Cardiac muscle cell (in vitro differentiated cells and primary cell): ENCODE data around the gene CHCHD3. TPM values are rescaled to one million over a fixed set of nuclear protein-coding genes. Genes with fewer than 3 reads are reported as not detected.

ENCODE experiments used
- DNase-seq, 2 donors: peaks; one replicate each; pipeline versions ENCODE4 v3.0.0 to v3.0.0-alpha.2; 2010 to 2017; ENCODE audit warnings: low read depth in 1 of 2, low spot score in 1 of 2
- H3K27ac ChIP-seq: fragments of 200-600 bp; sonication (generic); 2 replicates; pipeline ENCODE4 v1.5.1; 2016
- H3K27me3 ChIP-seq: fragments of 200-600 bp; sonication (generic); 2 replicates; pipeline ENCODE4 v1.6.0; 2016; ENCODE audit warnings: control low read depth
- H3K36me3 ChIP-seq: fragments of 200-600 bp; sonication (generic); 2 replicates; pipeline ENCODE4 v1.5.1; 2016; ENCODE audit warnings: control low read depth
- H3K4me1 ChIP-seq: fragments of 200-600 bp; sonication (generic); 2 replicates; pipeline ENCODE4 v1.8.1; 2017; ENCODE audit warnings: low read depth, mild to moderate bottlenecking, mixed run types
- H3K4me3 ChIP-seq: fragments of 200-600 bp; sonication (generic); 2 replicates; pipeline ENCODE4 v1.5.1; 2016; ENCODE audit warnings: mild to moderate bottlenecking
- H3K9me3 ChIP-seq: fragments of 200-600 bp; sonication (generic); 2 replicates; pipeline ENCODE4 v1.5.1; 2017; ENCODE audit warnings: low read depth, mild to moderate bottlenecking, control low read depth
- polyA plus RNA-seq: library from polyadenylated mRNA; unstranded; fragments of >200 nt; fragmentation: Nextera tagmentation; extraction: Ambion mirVana; gene quantifications from 2 replicates; pipeline ENCODE4 v1.2.1, GENCODE V29; 2016
- total RNA-seq: library from RNA; depleted of rRNA; stranded (reverse); fragments of >200 nt; gene quantifications from 2 replicates; pipeline ENCODE4 v1.2.3, GENCODE V29; 2016
- TF ChIP-seq, protein P1 (sequence below): IDR thresholded peaks from 2 replicates; pipeline ENCODE4 v1.5.1; 2012; ENCODE audit warnings: low read depth, mild to moderate bottlenecking, low read length

CHCHD3 gene
- total and polyA plus RNA-seq, 2 experiments from 2014 or later, result 95.1 to 127 TPM

DNA sequence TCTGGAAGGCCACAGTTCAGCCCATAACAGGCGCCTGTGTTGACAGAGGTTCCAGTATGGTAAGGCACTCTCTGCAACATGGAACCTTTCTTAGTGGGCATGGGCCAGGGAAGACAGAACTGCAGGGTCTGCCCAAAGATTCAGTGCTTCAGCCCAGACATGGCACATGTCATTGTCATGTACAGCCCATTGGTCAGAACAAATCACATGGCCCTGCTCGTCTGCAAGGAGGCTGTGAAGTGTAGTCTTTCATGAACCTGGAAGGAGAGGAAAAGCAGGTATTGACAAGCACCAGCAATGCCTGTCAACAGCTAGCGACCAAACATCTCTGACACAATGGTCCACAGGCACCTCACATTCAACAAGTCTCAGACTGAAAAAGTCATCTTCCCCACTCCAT lies 30.4 kb upstream of the CHCHD3 start:
- Histone ChIP-seq H3K4me1 (no peaks in the 10 kb centered on the region), H3K27me3 (no peaks in the 10 kb centered on the region), H3K9me3 (peaks cover 3% of the 10 kb centered on the region), H3K36me3 (no peaks in the 10 kb centered on the region), H3K27ac (no peak overlapping the region), H3K4me3 (no peak overlapping the region)
- no peak for DNase-seq
- TF ChIP-seq, protein P1, sequence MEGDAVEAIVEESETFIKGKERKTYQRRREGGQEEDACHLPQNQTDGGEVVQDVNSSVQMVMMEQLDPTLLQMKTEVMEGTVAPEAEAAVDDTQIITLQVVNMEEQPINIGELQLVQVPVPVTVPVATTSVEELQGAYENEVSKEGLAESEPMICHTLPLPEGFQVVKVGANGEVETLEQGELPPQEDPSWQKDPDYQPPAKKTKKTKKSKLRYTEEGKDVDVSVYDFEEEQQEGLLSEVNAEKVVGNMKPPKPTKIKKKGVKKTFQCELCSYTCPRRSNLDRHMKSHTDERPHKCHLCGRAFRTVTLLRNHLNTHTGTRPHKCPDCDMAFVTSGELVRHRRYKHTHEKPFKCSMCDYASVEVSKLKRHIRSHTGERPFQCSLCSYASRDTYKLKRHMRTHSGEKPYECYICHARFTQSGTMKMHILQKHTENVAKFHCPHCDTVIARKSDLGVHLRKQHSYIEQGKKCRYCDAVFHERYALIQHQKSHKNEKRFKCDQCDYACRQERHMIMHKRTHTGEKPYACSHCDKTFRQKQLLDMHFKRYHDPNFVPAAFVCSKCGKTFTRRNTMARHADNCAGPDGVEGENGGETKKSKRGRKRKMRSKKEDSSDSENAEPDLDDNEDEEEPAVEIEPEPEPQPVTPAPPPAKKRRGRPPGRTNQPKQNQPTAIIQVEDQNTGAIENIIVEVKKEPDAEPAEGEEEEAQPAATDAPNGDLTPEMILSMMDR, result no peak

DNA sequence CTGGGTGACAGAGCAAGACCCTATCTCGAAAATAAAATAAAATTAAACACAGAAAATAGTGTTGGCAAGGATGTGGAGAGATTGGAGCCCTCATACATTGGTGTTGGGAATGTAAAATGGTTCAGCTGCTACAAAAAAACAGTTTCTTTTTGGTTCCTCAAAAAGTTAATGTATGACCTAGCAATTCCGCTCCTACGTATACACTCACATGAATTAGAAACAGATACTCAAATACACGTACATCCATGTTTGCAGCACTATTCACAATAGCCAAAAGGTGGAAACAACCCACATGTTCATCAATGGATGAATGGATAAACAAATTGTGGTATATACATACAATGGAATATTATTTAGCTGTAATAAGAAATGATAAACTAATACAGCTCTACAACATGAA lies 28.4 kb upstream of the CHCHD3 start:
- Histone ChIP-seq H3K4me1 (no peaks in the 10 kb centered on the region), H3K27me3 (peaks cover 5% of the 10 kb centered on the region), H3K9me3 (peaks cover 3% of the 10 kb centered on the region), H3K4me3 (no peak overlapping the region), H3K36me3 (no peaks in the 10 kb centered on the region), H3K27ac (no peak overlapping the region)
- TF ChIP-seq, protein P1, result no peak
- no peak for DNase-seq

DNA sequence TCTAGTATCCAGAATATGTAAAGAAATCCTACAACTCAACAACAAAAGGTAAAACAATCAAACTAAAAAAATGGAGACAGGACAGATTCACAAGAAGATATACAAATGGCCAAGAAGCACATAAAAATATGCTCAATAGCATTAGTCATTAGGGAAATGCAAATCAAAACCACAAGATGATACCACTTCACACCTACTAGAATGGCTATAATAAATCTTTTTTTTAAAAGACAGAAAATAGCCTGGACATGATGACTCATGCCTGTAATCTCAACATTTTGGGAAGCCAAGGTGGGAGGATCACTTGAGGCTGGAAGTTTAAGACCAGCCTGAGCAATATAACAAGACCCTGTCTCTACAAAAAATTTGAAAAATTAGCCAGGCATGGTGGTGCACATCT lies 27.9 kb upstream of the CHCHD3 start:
- H3K27me3 ChIP-seq, result peaks cover 5% of the 10 kb centered on the region
- no peaks in the 10 kb centered on the region for H3K4me1 ChIP-seq
- DNase-seq, result peak in 1 of 2 donors; percentile 3
- H3K9me3 ChIP-seq, result peaks cover 3% of the 10 kb centered on the region
- H3K4me3 ChIP-seq, result no peak overlapping the region
- H3K36me3 ChIP-seq, result no peaks in the 10 kb centered on the region
- H3K27ac ChIP-seq, result no peak overlapping the region
- TF ChIP-seq, protein P1, result no peak

DNA sequence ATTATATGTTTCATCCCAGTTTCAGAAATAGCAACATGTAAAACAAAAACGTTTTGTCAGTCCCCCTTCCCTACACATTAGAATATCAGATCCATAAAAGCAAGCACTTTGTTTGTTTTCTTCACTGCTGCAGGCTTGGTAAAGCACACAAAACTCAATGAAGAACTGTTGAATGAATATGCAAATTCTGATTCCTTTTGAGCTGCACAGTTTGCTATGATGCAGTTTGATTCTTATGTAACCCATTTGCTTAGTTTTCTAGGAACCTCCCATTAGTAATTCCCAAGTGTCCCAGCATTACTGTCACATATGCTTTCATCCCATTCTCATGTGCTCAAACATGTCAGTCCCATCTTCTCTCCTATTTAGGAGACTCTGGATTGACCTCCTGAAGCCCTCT lies 26.1 kb upstream of the CHCHD3 start:
- H3K9me3 ChIP-seq, result peaks cover 3% of the 10 kb centered on the region
- H3K36me3 ChIP-seq, result no peaks in the 10 kb centered on the region
- H3K4me1 ChIP-seq, result no peaks in the 10 kb centered on the region
- no peak for DNase-seq
- H3K4me3 ChIP-seq, result no peak overlapping the region
- H3K27ac ChIP-seq, result no peak overlapping the region
- TF ChIP-seq, protein P1, result no peak
- H3K27me3 ChIP-seq, result peaks cover 5% of the 10 kb centered on the region

DNA sequence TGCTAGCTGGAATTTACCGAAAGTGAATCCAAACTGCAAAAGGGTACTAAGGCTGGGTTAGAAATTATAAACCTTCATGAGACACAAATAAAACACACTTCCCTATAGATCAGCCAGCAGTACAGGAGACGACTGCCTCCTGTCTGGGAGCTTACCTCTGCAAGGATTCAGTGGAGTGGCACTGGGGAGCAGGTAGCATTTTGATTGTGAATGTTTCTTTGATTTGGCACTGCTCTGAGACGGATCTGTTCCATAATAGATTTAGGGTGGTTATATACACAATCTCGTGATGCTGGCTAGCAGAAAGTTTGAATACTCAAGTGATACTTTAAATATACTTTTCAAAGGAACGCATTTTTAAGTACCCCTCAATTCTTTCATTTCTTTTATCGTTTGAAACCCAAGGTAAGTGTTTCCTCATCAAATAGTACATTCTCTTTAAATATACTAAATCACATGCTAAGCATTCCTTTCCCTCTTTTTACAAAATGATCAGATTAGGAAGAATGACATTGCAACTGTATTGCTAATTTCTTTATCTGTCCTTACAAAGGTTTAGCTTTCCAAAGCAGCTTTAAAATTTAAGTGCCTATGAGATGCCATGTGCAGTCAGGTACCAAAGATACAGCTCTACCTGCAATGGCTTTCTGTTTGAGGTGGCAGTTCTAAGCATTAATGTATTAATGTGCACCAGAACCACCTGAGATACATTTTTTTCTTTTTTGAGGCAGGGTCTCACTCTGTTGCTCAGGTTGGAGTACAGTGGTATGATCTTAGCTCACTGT lies 20.6 kb upstream of the CHCHD3 start:
- Histone ChIP-seq H3K27me3 (peaks cover 21% of the 10 kb centered on the region), H3K36me3 (no peaks in the 10 kb centered on the region), H3K9me3 (no peaks in the 10 kb centered on the region), H3K4me3 (no peak overlapping the region), H3K27ac (no peak overlapping the region), H3K4me1 (no peaks in the 10 kb centered on the region)
- no peak for DNase-seq
- TF ChIP-seq, protein P1, result no peak
